Liver (tissue), 3 donors: Measurements from ENCODE around the gene FKBP14.
A peak's percentile ranks its signal among the peaks of the same experiment; 100 is the strongest.

ENCODE experiments used
- GABPA ChIP-seq, 2 donors: IDR thresholded peaks in 1 of 2; conservative IDR thresholded peaks in 1 of 2; 2 replicates each; pipeline ENCODE4 v1.6.1; 2016; ENCODE audit warnings: antibody characterized with exemption in 2 of 2, mild to moderate bottlenecking in 1 of 2, moderate library complexity in 1 of 2
- HNF4G ChIP-seq: IDR thresholded peaks from 2 replicates; pipeline ENCODE4 v1.6.1; 2016; ENCODE audit warnings: antibody characterized with exemption
- NR2F2 ChIP-seq: IDR thresholded peaks from 2 replicates; pipeline ENCODE4 v1.6.1; 2016; ENCODE audit warnings: antibody characterized with exemption
- RXRA ChIP-seq, 2 donors: IDR thresholded peaks; 2 replicates each; pipeline ENCODE4 v1.6.1; 2017 to 2018; ENCODE audit warnings: antibody characterized with exemption in 2 of 2, mild to moderate bottlenecking in 1 of 2
- YY1 ChIP-seq: IDR thresholded peaks from 2 replicates; pipeline ENCODE4 v1.6.1; 2016; ENCODE audit warnings: antibody characterized with exemption, mild to moderate bottlenecking
- TF ChIP-seq, protein P1 (sequence below): fragments of 150-350 bp; IDR thresholded peaks from 2 replicates; pipeline ENCODE4 v1.5.1; 2017; ENCODE audit warnings: improper control_type of control experiment, low read depth, low read length; ENCODE audit not compliant: missing input control
- TF ChIP-seq, protein P2 (sequence below): IDR thresholded peaks from 2 replicates; pipeline ENCODE4 v1.6.1; 2016; ENCODE audit warnings: antibody characterized with exemption
- TF ChIP-seq, protein P3 (sequence below): IDR thresholded peaks from 2 replicates; pipeline ENCODE4 v1.6.1; 2016; ENCODE audit warnings: antibody characterized with exemption, mild to moderate bottlenecking
- donor health status: healthy.
- donor health status: healthy.

DNA sequence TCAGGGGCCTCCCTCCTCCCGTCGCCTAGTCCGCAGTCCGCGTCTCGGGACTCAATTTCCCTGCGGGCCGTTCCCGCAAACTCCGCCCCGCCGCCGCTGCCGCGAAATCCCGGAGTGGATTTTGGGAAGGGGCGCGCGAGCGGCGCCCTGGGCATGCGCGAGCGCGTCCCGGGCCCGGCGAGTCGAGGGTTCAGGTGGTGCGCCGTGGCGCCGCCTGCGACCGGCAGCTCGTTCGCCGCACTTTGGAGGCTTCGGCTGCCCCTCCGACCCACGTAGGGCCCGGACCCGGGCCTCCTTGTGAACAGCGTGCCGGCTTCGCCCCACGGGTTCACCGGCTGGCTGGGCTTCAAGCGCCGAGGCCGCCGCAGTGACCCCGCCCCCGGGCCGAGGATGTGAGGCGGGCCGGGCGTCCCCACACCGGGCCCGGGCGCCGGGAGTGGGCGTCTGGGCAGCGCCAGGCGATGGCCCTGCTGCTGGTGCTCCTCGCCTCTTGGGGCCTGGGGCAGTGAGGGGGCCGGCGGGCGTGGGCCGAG is 1.8 kb upstream of the FKBP14 start, which contains the start of gene PLEKHA8:
- TF ChIP-seq, protein P1, sequence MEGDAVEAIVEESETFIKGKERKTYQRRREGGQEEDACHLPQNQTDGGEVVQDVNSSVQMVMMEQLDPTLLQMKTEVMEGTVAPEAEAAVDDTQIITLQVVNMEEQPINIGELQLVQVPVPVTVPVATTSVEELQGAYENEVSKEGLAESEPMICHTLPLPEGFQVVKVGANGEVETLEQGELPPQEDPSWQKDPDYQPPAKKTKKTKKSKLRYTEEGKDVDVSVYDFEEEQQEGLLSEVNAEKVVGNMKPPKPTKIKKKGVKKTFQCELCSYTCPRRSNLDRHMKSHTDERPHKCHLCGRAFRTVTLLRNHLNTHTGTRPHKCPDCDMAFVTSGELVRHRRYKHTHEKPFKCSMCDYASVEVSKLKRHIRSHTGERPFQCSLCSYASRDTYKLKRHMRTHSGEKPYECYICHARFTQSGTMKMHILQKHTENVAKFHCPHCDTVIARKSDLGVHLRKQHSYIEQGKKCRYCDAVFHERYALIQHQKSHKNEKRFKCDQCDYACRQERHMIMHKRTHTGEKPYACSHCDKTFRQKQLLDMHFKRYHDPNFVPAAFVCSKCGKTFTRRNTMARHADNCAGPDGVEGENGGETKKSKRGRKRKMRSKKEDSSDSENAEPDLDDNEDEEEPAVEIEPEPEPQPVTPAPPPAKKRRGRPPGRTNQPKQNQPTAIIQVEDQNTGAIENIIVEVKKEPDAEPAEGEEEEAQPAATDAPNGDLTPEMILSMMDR: no peak
- TF ChIP-seq, protein P2, sequence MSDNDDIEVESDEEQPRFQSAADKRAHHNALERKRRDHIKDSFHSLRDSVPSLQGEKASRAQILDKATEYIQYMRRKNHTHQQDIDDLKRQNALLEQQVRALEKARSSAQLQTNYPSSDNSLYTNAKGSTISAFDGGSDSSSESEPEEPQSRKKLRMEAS: peak; percentile 15
- TF ChIP-seq, protein P3, sequence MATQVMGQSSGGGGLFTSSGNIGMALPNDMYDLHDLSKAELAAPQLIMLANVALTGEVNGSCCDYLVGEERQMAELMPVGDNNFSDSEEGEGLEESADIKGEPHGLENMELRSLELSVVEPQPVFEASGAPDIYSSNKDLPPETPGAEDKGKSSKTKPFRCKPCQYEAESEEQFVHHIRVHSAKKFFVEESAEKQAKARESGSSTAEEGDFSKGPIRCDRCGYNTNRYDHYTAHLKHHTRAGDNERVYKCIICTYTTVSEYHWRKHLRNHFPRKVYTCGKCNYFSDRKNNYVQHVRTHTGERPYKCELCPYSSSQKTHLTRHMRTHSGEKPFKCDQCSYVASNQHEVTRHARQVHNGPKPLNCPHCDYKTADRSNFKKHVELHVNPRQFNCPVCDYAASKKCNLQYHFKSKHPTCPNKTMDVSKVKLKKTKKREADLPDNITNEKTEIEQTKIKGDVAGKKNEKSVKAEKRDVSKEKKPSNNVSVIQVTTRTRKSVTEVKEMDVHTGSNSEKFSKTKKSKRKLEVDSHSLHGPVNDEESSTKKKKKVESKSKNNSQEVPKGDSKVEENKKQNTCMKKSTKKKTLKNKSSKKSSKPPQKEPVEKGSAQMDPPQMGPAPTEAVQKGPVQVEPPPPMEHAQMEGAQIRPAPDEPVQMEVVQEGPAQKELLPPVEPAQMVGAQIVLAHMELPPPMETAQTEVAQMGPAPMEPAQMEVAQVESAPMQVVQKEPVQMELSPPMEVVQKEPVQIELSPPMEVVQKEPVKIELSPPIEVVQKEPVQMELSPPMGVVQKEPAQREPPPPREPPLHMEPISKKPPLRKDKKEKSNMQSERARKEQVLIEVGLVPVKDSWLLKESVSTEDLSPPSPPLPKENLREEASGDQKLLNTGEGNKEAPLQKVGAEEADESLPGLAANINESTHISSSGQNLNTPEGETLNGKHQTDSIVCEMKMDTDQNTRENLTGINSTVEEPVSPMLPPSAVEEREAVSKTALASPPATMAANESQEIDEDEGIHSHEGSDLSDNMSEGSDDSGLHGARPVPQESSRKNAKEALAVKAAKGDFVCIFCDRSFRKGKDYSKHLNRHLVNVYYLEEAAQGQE: peak; percentile 35
- TF ChIP-seq YY1: no peak
- no peak for TF ChIP-seq RXRA (IDR thresholded peaks at IDR 0.05)
- TF ChIP-seq HNF4G: no peak
- TF ChIP-seq NR2F2: no peak
- peak in 1 of 2 donors; percentile 33 for TF ChIP-seq GABPA (IDR thresholded peaks at IDR 0.05 in 1 of 2, conservative IDR thresholded peaks at IDR 0.05 in 1 of 2)
